H1 (cell line): ENCODE results near the gene FCER2. TPM values are rescaled to one million over a fixed set of nuclear protein-coding genes. Genes with fewer than 3 reads are reported as not detected.

ENCODE experiments used
- CTCF ChIA-PET: fragments of 300-600 bp; sonication (Branson Sonifier 250); formaldehyde crosslinking; loops from one replicate; lab custom pipeline; 2021; ENCODE audit not compliant: partially characterized antibody; lab: Charles Lee
- POLR2A ChIA-PET: fragments of 300-600 bp; sonication (Branson Sonifier 250); formaldehyde crosslinking; loops from one replicate; lab custom pipeline; 2021; ENCODE audit warnings: inconsistent platforms; ENCODE audit not compliant: partially characterized antibody; lab: Charles Lee
- DNase-seq, 2 experiments: peaks; one replicate each; pipeline versions ENCODE4 v3.0.0 to v3.0.0-alpha.2; 2010 to 2022; ENCODE audit warnings: low spot score in 2 of 2, low read depth in 1 of 2, mixed read lengths in 1 of 2
- FAIRE-seq: peaks from 2 replicates; lab custom pipeline; 2011; peaks lifted over from hg19 to GRCh38; lab: Jason Lieb, UNC
- H2AFZ ChIP-seq: 2 replicates; pipeline ENCODE4 v1.8.1; 2012; ENCODE audit warnings: low read length, inconsistent platforms
- H2AK5ac ChIP-seq: 2 replicates; pipeline ENCODE4 v1.6.1; 2013; ENCODE audit warnings: low read depth, low read length
- H2BK120ac ChIP-seq: replicated peaks from 2 replicates; pipeline ENCODE3; 2013; ENCODE audit warnings: low read depth, low read length, inconsistent platforms
- H2BK12ac ChIP-seq: 2 replicates; pipeline ENCODE4 v1.6.1; 2013; ENCODE audit warnings: low read depth, low read length
- H2BK15ac ChIP-seq: 2 replicates; pipeline ENCODE4 v1.6.1; 2013; ENCODE audit warnings: low read length
- H2BK20ac ChIP-seq: 2 replicates; pipeline ENCODE4 v1.6.1; 2013; ENCODE audit warnings: low read length
- H2BK5ac ChIP-seq: 2 replicates; pipeline ENCODE4 v1.6.1; 2013; ENCODE audit warnings: low read depth, low read length
- H3K14ac ChIP-seq: 2 replicates; pipeline ENCODE4 v1.6.1; 2013; ENCODE audit warnings: inconsistent platforms; ENCODE audit not compliant: insufficient read length
- H3K18ac ChIP-seq: 2 replicates; pipeline ENCODE4 v1.6.1; 2013; ENCODE audit warnings: low read length; ENCODE audit errors: extremely low read depth
- H3K23ac ChIP-seq: 2 replicates; pipeline ENCODE4 v1.6.1; 2013; ENCODE audit warnings: inconsistent platforms; ENCODE audit not compliant: insufficient read length
- H3K23me2 ChIP-seq: 2 replicates; pipeline ENCODE4 v1.6.1; 2013; ENCODE audit warnings: low read depth, low read length
- H3K27ac ChIP-seq: 2 replicates; pipeline ENCODE4 v1.6.1; 2011; ENCODE audit warnings: low read depth, low read length, inconsistent platforms
- H3K27me3 ChIP-seq, 4 experiments: replicated peaks in 1 of 4; 1 replicate in 1 of 4; 2 replicates in 3 of 4; pipeline versions ENCODE4 v1.6.1 to v1.8.1; 2011 to 2013; ENCODE audit warnings: low read length in 3 of 4, mild to moderate bottlenecking in 3 of 4, inconsistent platforms in 2 of 4, mixed read lengths in 2 of 4, moderate library complexity in 1 of 4; ENCODE audit not compliant: control insufficient read depth in 3 of 4, insufficient read depth in 3 of 4; ENCODE audit errors: extremely low read depth in 1 of 4
- H3K36me3 ChIP-seq, 4 experiments: 2 replicates each; pipeline versions ENCODE4 v1.6.1 to v1.8.1; 2011 to 2013; ENCODE audit warnings: mild to moderate bottlenecking in 4 of 4, low read length in 3 of 4, moderate library complexity in 2 of 4, control low read depth in 1 of 4, inconsistent platforms in 1 of 4; ENCODE audit not compliant: insufficient read depth in 4 of 4, control insufficient read depth in 2 of 4
- H3K4ac ChIP-seq: replicated peaks from 2 replicates; pipeline ENCODE3; 2013; ENCODE audit warnings: low read length, low read depth, mixed read lengths, inconsistent platforms; ENCODE audit not compliant: insufficient read length
- H3K4me1 ChIP-seq, 4 experiments: replicated peaks in 1 of 4; 1 replicate in 1 of 4; 2 replicates in 3 of 4; pipeline versions ENCODE4 v1.6.1 to v1.8.1; 2011 to 2013; ENCODE audit warnings: low read length in 3 of 4, inconsistent platforms in 2 of 4, mixed read lengths in 1 of 4; ENCODE audit not compliant: insufficient read depth in 4 of 4, control insufficient read depth in 3 of 4
- H3K4me2 ChIP-seq, 2 experiments: 2 replicates each; pipeline versions ENCODE4 v1.6.1 to v1.8.1; 2011 to 2013; ENCODE audit warnings: low read depth in 2 of 2, low read length in 2 of 2, control low read depth in 1 of 2, inconsistent platforms in 1 of 2, mild to moderate bottlenecking in 1 of 2; ENCODE audit not compliant: insufficient read depth in 1 of 2
- H3K4me3 ChIP-seq, 4 experiments: fragments of 200-600, 300-600 bp in 1 of 4; sonication (generic), shearing (Covaris generic), sonication (Bioruptor Twin) in 1 of 4; 2 replicates each; pipeline versions ENCODE4 v1.5.1 to v1.8.1; 2011 to 2016; ENCODE audit warnings: low read length in 4 of 4, low read depth in 3 of 4, control low read depth in 2 of 4, inconsistent platforms in 2 of 4, mild to moderate bottlenecking in 2 of 4, mixed read lengths in 1 of 4, moderate library complexity in 1 of 4; ENCODE audit not compliant: insufficient read depth in 2 of 4; ENCODE audit errors: extremely low read depth in 1 of 4
- H3K56ac ChIP-seq: replicated peaks from 2 replicates; pipeline ENCODE3; 2013; ENCODE audit warnings: low read depth, mild to moderate bottlenecking, mixed read lengths, low read length, inconsistent platforms; ENCODE audit not compliant: insufficient read length
- H3K79me1 ChIP-seq: 2 replicates; pipeline ENCODE4 v1.6.1; 2013; ENCODE audit warnings: low read depth, low read length, control low read depth
- H3K79me2 ChIP-seq, 2 experiments: 2 replicates each; pipeline versions ENCODE4 v1.6.1 to v1.8.1; 2012 to 2013; ENCODE audit warnings: low read length in 2 of 2, mild to moderate bottlenecking in 2 of 2, inconsistent platforms in 1 of 2; ENCODE audit not compliant: insufficient read depth in 2 of 2, control insufficient read depth in 1 of 2
- H3K9ac ChIP-seq, 4 experiments: replicated peaks in 1 of 4; 1 replicate in 1 of 4; 2 replicates in 3 of 4; pipeline versions ENCODE4 v1.6.1 to v1.8.1; 2011 to 2013; ENCODE audit warnings: low read depth in 3 of 4, low read length in 3 of 4, control low read depth in 2 of 4, mild to moderate bottlenecking in 2 of 4, moderate library complexity in 2 of 4, inconsistent platforms in 1 of 4; ENCODE audit errors: extremely low read depth in 1 of 4
- H3K9me3 ChIP-seq, 2 experiments: 2 replicates each; pipeline versions ENCODE4 v1.6.1 to v1.8.1; 2012 to 2013; ENCODE audit warnings: mild to moderate bottlenecking in 2 of 2, moderate library complexity in 2 of 2, control low read depth in 1 of 2, inconsistent platforms in 1 of 2, low read depth in 1 of 2, low read length in 1 of 2, mixed read lengths in 1 of 2; ENCODE audit not compliant: insufficient read depth in 2 of 2
- H4K20me1 ChIP-seq, 2 experiments: replicated peaks in 1 of 2; 2 replicates each; pipeline versions ENCODE3 to v1.8.1; 2011 to 2013; ENCODE audit warnings: inconsistent platforms in 2 of 2, low read length in 2 of 2, mild to moderate bottlenecking in 1 of 2; ENCODE audit not compliant: insufficient read depth in 2 of 2, control insufficient read depth in 1 of 2
- H4K5ac ChIP-seq: 2 replicates; pipeline ENCODE4 v1.6.1; 2013; ENCODE audit warnings: low read length, low read depth, mixed read lengths, inconsistent platforms; ENCODE audit not compliant: insufficient read length
- H4K8ac ChIP-seq: 2 replicates; pipeline ENCODE4 v1.8.0; 2013; ENCODE audit warnings: mild to moderate bottlenecking, moderate library complexity, low read length, inconsistent platforms; ENCODE audit not compliant: insufficient read depth; ENCODE audit errors: extremely low read depth
- H4K91ac ChIP-seq: replicated peaks from 2 replicates; pipeline ENCODE3; 2013; ENCODE audit warnings: low read length, mixed read lengths, inconsistent platforms; ENCODE audit not compliant: insufficient read length
- CREB1 ChIP-seq: IDR thresholded peaks from 2 replicates; pipeline ENCODE4 v1.6.1; 2012; ENCODE audit warnings: inconsistent platforms
- EGR1 ChIP-seq: IDR thresholded peaks from 2 replicates; pipeline ENCODE4 v1.6.1; 2011; ENCODE audit warnings: low read depth, low read length, borderline replicate concordance
- EZH2 ChIP-seq: fragments of 200-600 bp; sonication (generic); IDR thresholded peaks from 2 replicates; pipeline ENCODE4 v1.7.1; 2012; ENCODE audit warnings: low read depth, mild to moderate bottlenecking, moderate library complexity, low read length, inconsistent platforms; ENCODE audit not compliant: severe bottlenecking
- KDM1A ChIP-seq: fragments of 200-600, 300-600 bp; sonication (generic); IDR thresholded peaks from 2 replicates; pipeline ENCODE4 v1.7.1; 2016; ENCODE audit warnings: mild to moderate bottlenecking, low read length, borderline replicate concordance
- RBBP5 ChIP-seq: IDR thresholded peaks from 2 replicates; pipeline ENCODE4 v1.7.1; 2012; ENCODE audit warnings: low read depth, mild to moderate bottlenecking, inconsistent platforms, low read length, moderate library complexity, borderline replicate concordance
- SUZ12 ChIP-seq: fragments of 200-600 bp; sonication (generic); IDR thresholded peaks from 2 replicates; pipeline ENCODE4 v1.6.1; 2012; ENCODE audit warnings: mild to moderate bottlenecking, inconsistent platforms, low read length, moderate library complexity, mixed read lengths
- TAF7 ChIP-seq: optimal IDR thresholded peaks from 2 replicates; pipeline ENCODE3; 2011; ENCODE audit warnings: low read depth, mild to moderate bottlenecking, inconsistent platforms, low read length, moderate library complexity, borderline replicate concordance
- WGBS, 2 experiments: shearing (Covaris generic) in 1 of 2; methylation state at CpG; one replicate each; pipeline versions ENCODE4 v1.1.6 to v1.1.7; 2013 to 2015; ENCODE audit warnings: low lambda C conversion rate in 2 of 2, mixed read lengths in 2 of 2, inconsistent platforms in 1 of 2, low coverage in 1 of 2, missing lambda C conversion rate in 1 of 2; ENCODE audit not compliant: insufficient replicate concordance in 2 of 2, insufficient coverage in 1 of 2, insufficient read length in 1 of 2; ENCODE audit errors: extremely low coverage in 1 of 2, missing lambda C conversion rate in 1 of 2; 5-methylcytosine and 5-hydroxymethylcytosine counted together
- long read RNA-seq, 2 experiments: library from RNA in 1 of 2; library from capped mRNA in 1 of 2; stranded (forward); transcript quantifications; one replicate each; pipeline ENCODE4 v2.0.0, GENCODE V29; 2021; ENCODE audit warnings: inconsistent platforms in 1 of 2
- polyA minus RNA-seq, 3 experiments: library from RNA; depleted of rRNA, polyadenylated mRNA; stranded (reverse); fragments of >200 nt; gene quantifications; 1 replicate in 2 of 3; 2 replicates in 1 of 3; pipeline ENCODE4 v1.2.3, GENCODE V29; 2011
- polyA plus RNA-seq, 7 experiments: library from polyadenylated mRNA; depleted of rRNA in 3 of 7; stranded (reverse) in 5 of 7; unstranded in 2 of 7; fragments of >200 nt in 5 of 7; fragments of 200-250 nt in 2 of 7; gene quantifications; 1 replicate in 5 of 7; 2 replicates in 1 of 7; 4 replicates in 1 of 7; pipeline versions ENCODE4 v1.2.1 to v1.2.3, GENCODE V29; 2011 to 2013; ENCODE audit warnings: missing spikeins in 2 of 7, mixed read lengths in 2 of 7
- total RNA-seq: library from RNA; stranded (reverse); fragmentation: NEBNext Ultra II Directional; extraction: Animal tissue kit (Norgen Biotek cat#: 25700); gene quantifications from 2 replicates; pipeline ENCODE4 v1.2.1, GENCODE V29; 2021

Gene FCER2, protein sequence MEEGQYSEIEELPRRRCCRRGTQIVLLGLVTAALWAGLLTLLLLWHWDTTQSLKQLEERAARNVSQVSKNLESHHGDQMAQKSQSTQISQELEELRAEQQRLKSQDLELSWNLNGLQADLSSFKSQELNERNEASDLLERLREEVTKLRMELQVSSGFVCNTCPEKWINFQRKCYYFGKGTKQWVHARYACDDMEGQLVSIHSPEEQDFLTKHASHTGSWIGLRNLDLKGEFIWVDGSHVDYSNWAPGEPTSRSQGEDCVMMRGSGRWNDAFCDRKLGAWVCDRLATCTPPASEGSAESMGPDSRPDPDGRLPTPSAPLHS
- 0.29 TPM in 1 of 2 replicates, not detected in the other for total RNA-seq
- polyA plus RNA-seq (2011; rRNA removed) = 0.67 TPM in 2 replicates
- 0.32 TPM for polyA plus RNA-seq (2011; cell fraction: cytosol; rRNA removed)
- polyA plus RNA-seq (2011; cell fraction: nucleus; rRNA removed) = 1.2 TPM
- 0.39 to 0.69 TPM (median 0.57 TPM) in 3 of 4 replicates, not detected in the other for polyA plus RNA-seq (2012, experiment 1 of 2)
- polyA plus RNA-seq (2012, experiment 2 of 2) = 0.41 TPM
- 1.2 TPM for polyA plus RNA-seq (2013, experiment 1 of 2)
- 1.1 TPM for polyA plus RNA-seq (2013, experiment 2 of 2)
- 0.12 TPM in 1 of 2 replicates, not detected in the other for polyA minus RNA-seq (2011; rRNA and poly(A)+ RNA removed)
- not detected for polyA minus RNA-seq (2011; cell fraction: cytosol; rRNA and poly(A)+ RNA removed)
- not detected for polyA minus RNA-seq (2011; cell fraction: nucleus; rRNA and poly(A)+ RNA removed)
- long read RNA-seq, experiment 1 = 0 reads
- long read RNA-seq, experiment 2, partial matches to known transcripts = 0 of 1 reads
- long read RNA-seq, experiment 2, other reads (novel, unspliced or antisense) = 0 of 1 reads

DNA sequence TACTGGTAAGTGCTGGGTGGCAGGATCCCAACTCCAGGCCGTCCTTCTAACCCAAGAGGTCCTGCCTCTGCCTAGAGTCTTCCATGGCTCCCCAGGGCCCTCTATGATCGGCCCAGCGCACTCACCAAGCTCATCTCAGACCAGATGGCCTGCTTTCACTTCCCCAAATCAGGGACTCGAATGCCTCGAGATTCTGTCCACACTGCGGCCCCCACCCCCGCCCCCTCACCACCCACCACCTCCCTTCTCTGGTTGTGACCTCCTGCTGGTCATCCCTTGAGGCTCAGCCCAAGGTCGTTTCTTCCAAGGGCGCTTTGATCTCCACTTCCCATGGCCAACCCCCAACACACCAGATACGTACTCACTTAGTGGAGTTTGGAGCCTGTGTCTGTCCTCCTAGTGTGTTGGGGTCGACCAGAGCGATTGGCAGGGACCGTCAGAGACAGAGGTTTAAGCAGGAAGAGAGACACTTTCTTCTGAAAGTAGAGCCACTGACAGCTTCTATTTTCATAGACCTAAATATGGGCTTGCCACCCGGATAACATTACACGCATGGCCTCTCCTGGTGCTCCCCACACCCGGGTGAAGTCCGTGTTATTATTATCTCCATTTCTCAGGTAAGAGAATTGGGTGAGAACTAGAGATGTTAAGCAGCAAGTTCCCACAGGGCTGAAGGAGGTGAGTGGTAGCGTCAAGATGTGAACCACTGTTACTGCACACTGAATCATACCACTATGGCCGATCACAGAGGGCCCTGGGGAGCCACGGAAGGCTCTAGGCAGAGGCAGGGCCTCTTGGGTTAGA lies at the start of gene FCER2:
Gene FCER2, minus strand, starts transcription at position 478 of the 804 bp plus-strand sequence. CDS start 2,371 bp downstream, outside the sequence.
- H3K4me3 ChIP-seq = no peak within 1 kb of the TSS
- no peak for TF ChIP-seq CREB1
- no peak for TF ChIP-seq TAF7
- TF ChIP-seq RBBP5 = no peak
- no peak for TF ChIP-seq EZH2
- peak; percentile 20; the same call in 1 of the 2 replicates for TF ChIP-seq KDM1A
- TF ChIP-seq SUZ12 = no peak
- no peak for TF ChIP-seq EGR1
- TF ChIP-seq, all 59 proteins: peak for 1
- POLR2A ChIA-PET = no interaction called here
- Histone ChIP-seq H3K79me2 (no peaks in the 10 kb centered on the region), H3K23ac (no peak within 1 kb of the TSS), H2AFZ (no peak within 1 kb of the TSS), H3K4ac (no peak within 1 kb of the TSS), H2BK120ac (no peak within 1 kb of the TSS), H2BK15ac (no peak within 1 kb of the TSS), H2AK5ac (no peak within 1 kb of the TSS), H3K4me1 (peaks cover 0 to 13% (median 8%) of the 10 kb centered on the region in 4 experiments; a peak in 5 of 7 replicates), H3K79me1 (no peaks in the 10 kb centered on the region), H3K23me2 (0 out of 2 replicates have a peak, but pooled peaks cover 1% of the 10 kb centered on the region), H3K18ac (no peak within 1 kb of the TSS; the same call in none of the 2 replicates), H3K9ac (no peak within 1 kb of the TSS), H2BK20ac (no peak within 1 kb of the TSS), H3K56ac (no peak within 1 kb of the TSS), H3K36me3 (no peaks in the 10 kb centered on the region), H3K27ac (no peak within 1 kb of the TSS), H4K8ac (no peak within 1 kb of the TSS), H3K4me2 (no peak within 1 kb of the TSS), H3K14ac (no peak within 1 kb of the TSS), H2BK5ac (no peak within 1 kb of the TSS), H4K5ac (no peak within 1 kb of the TSS), H2BK12ac (no peak within 1 kb of the TSS), H3K9me3 (no peaks in the 10 kb centered on the region; a peak in 1 of 4 replicates), H3K27me3 (no peaks in the 10 kb centered on the region; a peak in 1 of 7 replicates), H4K91ac (no peak within 1 kb of the TSS), H4K20me1 (no peaks in the 10 kb centered on the region)
- CTCF ChIA-PET = interaction anchor here (1.0 kb wide), 1 partner anchor 21 kb away, joined by 3 read pairs; the partner anchor contains the start of gene TRAPPC5
- 89% methylated on average over 15 of the region's 20 CpGs; no CpG with 5 or more reads in 1 of the 2 experiments for WGBS, 2 experiments
- DNase-seq = no peak
- FAIRE-seq = no peak
